Transverse colon (tissue), 4 donors: ENCODE results near the gene BORCS5. TPM values are rescaled to one million over a fixed set of nuclear protein-coding genes. Genes with fewer than 3 reads are reported as not detected.
A peak's percentile ranks its signal among the peaks of the same experiment; 100 is the strongest.

Experiments
- DNase-seq: peaks from one replicate; pipeline ENCODE4 v3.0.0-alpha.2; 2019
- H3K27ac ChIP-seq, 4 donors: fragments of 200-600 bp; sonication (generic); 2 replicates each; pipeline ENCODE4 v1.5.1; 2016 to 2018; ENCODE audit warnings: inconsistent platforms in 4 of 4
- H3K27me3 ChIP-seq: fragments of 200-600 bp; sonication (generic); 2 replicates; pipeline ENCODE4 v1.5.1; 2017; ENCODE audit warnings: inconsistent platforms
- H3K36me3 ChIP-seq, 4 donors: fragments of 200-600 bp; sonication (generic); 2 replicates each; pipeline ENCODE4 v1.5.1; 2017 to 2019; ENCODE audit warnings: inconsistent platforms in 4 of 4
- H3K4me1 ChIP-seq, 4 donors: fragments of 200-600 bp; sonication (generic); 2 replicates each; pipeline ENCODE4 v1.5.1; 2017 to 2020; ENCODE audit warnings: inconsistent platforms in 4 of 4
- H3K4me3 ChIP-seq, 4 donors: fragments of 200-600 bp; sonication (generic); 1 replicate in 1 of 4; 2 replicates in 3 of 4; pipeline versions ENCODE4 v1.5.1 to v1.6.1; 2017 to 2019; ENCODE audit warnings: inconsistent platforms in 4 of 4
- H3K9me3 ChIP-seq, 2 donors: fragments of 200-600 bp; sonication (generic); 2 replicates each; pipeline ENCODE4 v1.5.1; 2017 to 2019; ENCODE audit warnings: inconsistent platforms in 2 of 2
- CTCF ChIP-seq, 5 experiments: fragments of 200-600 bp in 3 of 5; fragments of 450-650 bp in 2 of 5; sonication (generic) in 3 of 5; IDR thresholded peaks; 1 replicate in 2 of 5; 2 replicates in 3 of 5; pipeline ENCODE4 v1.5.1; 2016 to 2017; ENCODE audit warnings: antibody characterized with exemption in 5 of 5, inconsistent platforms in 3 of 5, mild to moderate bottlenecking in 2 of 5, moderate library complexity in 1 of 5
- EP300 ChIP-seq: sonication (generic); formaldehyde crosslinking; IDR thresholded peaks from one replicate; pipeline ENCODE4 v1.6.1; 2017; ENCODE audit warnings: antibody characterized with exemption, low read depth
- POLR2A ChIP-seq: fragments of 450-650 bp; IDR thresholded peaks from one replicate; pipeline ENCODE4 v1.6.1; 2016; ENCODE audit warnings: antibody characterized with exemption, mild to moderate bottlenecking, moderate library complexity
- POLR2AphosphoS5 ChIP-seq, 3 donors: sonication (generic); formaldehyde crosslinking; IDR thresholded peaks; one replicate each; pipeline ENCODE4 v1.6.1; 2016; ENCODE audit warnings: antibody characterized with exemption in 3 of 3
- WGBS, 2 donors: methylation state at CpG; one replicate each; pipeline ENCODE4 v1.1.5; 2018; ENCODE audit warnings: low coverage in 1 of 2; 5-methylcytosine and 5-hydroxymethylcytosine counted together
- in situ Hi-C, 4 donors: fragments of 200-750 bp; cut with MboI; loops; one replicate each; pipeline versions ENCODE4 v1.15.0 to v1.15.1; 2017; ENCODE audit warnings: low sequenced_read_pairs in 3 of 4, low pct_ligation_motif_present in 1 of 4, low pct_unique_long_range_greater_than_20kb in 1 of 4
- intact Hi-C: fragments of 100-400 bp; cut with DNase I; formaldehyde crosslinking; loops from one replicate; pipeline ENCODE4 v1.15.1; 2023; ENCODE audit warnings: low total_unique reads
- total RNA-seq, 4 donors: library from RNA; depleted of rRNA; stranded (reverse); fragments of >200 nt; gene quantifications; one replicate each; pipeline ENCODE4 v1.1.0, GENCODE V29; 2016

BORCS5 gene
- total RNA-seq, 4 donors from 2014 or later, result 8.5 to 52.7 (median 21.3) TPM

DNA sequence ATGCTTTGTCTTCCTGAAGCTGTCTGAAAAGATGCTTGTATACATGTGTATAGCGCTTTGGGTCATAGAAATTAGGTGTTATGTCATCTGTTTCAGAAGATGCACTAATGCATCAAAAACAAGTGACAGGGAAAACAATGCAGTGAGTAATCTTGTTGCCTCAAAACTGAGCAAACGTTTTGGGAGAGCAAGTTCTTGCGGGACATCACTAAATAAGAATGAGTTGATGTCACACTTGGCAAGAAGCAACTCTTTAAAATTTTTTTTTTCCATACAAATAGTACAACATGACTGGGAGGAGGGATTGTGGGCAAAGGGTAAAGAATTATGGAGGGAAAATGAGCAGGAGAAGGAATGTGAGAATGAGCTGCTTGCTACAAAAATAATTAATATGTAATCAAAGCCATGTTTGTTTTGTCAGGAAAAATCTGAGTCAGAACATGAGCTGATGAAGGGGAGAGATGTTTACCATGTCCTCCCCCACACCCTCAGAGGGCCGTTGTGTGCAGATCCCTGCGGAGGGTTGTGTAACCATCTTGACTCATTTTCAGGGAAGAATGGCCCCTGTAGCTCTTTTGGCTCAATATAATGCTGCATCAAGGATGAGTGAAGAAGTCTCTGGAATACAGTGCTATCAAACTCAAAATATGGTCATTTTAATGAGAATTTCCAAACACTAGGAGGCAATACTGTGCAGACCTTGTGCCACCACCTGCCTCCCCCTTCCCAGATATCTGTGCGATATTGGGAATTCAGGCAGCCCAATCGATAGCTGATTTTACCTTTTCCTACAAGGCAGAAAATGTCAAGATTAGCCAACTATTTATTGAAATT, 41.4 kb downstream of the BORCS5 start:
- in situ Hi-C loops, result loop anchor here in 2 of 4 donors (25.0 kb wide), 2 partner anchors 164 to 314 kb away; partner anchors contain the start of genes CDKN1B (in 1 of the 2) and DUSP16 (in 1 of the 2)
- no peak overlapping the region for H3K4me3 ChIP-seq
- no peaks in the 10 kb centered on the region for H3K27me3 ChIP-seq
- H3K27ac ChIP-seq, result peak overlapping the region; percentile 35 to 49 (median 45)
- 64 to 82% methylated on average over 7 of the region's 7 CpGs for WGBS, 2 donors
- H3K4me1 ChIP-seq, result peaks cover 4 to 17% (median 8%) of the 10 kb centered on the region in 4 donors
- H3K9me3 ChIP-seq, result no peaks in the 10 kb centered on the region
- no peaks in the 10 kb centered on the region for H3K36me3 ChIP-seq
- TF ChIP-seq EP300 (no peak), POLR2AphosphoS5 (IDR thresholded peaks at IDR 0.05) (peak in 1 of 3 donors; percentile 18)
- intact Hi-C loops, result no loop called here
- peak; percentile 30 for DNase-seq

- Histone ChIP-seq H3K27ac (peak overlapping the region in 3 of 4 donors; percentile 0 to 43 (median 34)), H3K4me3 (no peak overlapping the region), H3K36me3 (no peaks in the 10 kb centered on the region), H3K9me3 (no peaks in the 10 kb centered on the region), H3K27me3 (no peaks in the 10 kb centered on the region), H3K4me1 (peaks cover 6 to 24% (median 12%) of the 10 kb centered on the region in 4 donors)
- intact Hi-C loops, result no loop called here
- TF ChIP-seq EP300 (no peak), POLR2AphosphoS5 (IDR thresholded peaks at IDR 0.05) (no peak), POLR2A (no peak), CTCF (IDR thresholded peaks at IDR 0.05) (no peak)
- in situ Hi-C loops, result loop anchor here in 2 of 4 donors (25.0 kb wide), 2 partner anchors 163 to 313 kb away; partner anchors contain the start of genes CDKN1B (in 1 of the 2) and DUSP16 (in 1 of the 2)
- WGBS, 2 donors, result 95 to 100% methylated on average over 1 of the region's 1 CpG
- no peak for DNase-seq
Measured at GRCh38 chr12:12399161-12399560, 42.3 kb downstream of the BORCS5 start.

GRCh38 chr12:12399776-12400305, 43.0 kb downstream of the BORCS5 start:
- Histone ChIP-seq H3K36me3 (no peaks in the 10 kb centered on the region), H3K27me3 (no peaks in the 10 kb centered on the region), H3K4me1 (peaks cover 11 to 30% (median 16%) of the 10 kb centered on the region in 4 donors), H3K9me3 (no peaks in the 10 kb centered on the region), H3K4me3 (no peak overlapping the region), H3K27ac (no peak overlapping the region)
- intact Hi-C loops, result no loop called here
- DNase-seq, result no peak
- 84 to 94% methylated on average over 3 to 4 of the region's 4 CpGs for WGBS, 2 donors
- TF ChIP-seq POLR2A (no peak), CTCF (IDR thresholded peaks at IDR 0.05) (no peak), POLR2AphosphoS5 (IDR thresholded peaks at IDR 0.05) (no peak), EP300 (no peak)
- in situ Hi-C loops, result loop anchor here in 2 of 4 donors (25.0 kb wide), 2 partner anchors 162 to 312 kb away; partner anchors contain the start of genes CDKN1B (in 1 of the 2) and DUSP16 (in 1 of the 2)

GRCh38 chr12:12400793-12401192, 43.9 kb downstream of the BORCS5 start:
- TF ChIP-seq CTCF (IDR thresholded peaks at IDR 0.05) (no peak), EP300 (no peak), POLR2A (no peak), POLR2AphosphoS5 (IDR thresholded peaks at IDR 0.05) (no peak)
- Histone ChIP-seq H3K27ac (no peak overlapping the region), H3K36me3 (no peaks in the 10 kb centered on the region), H3K27me3 (no peaks in the 10 kb centered on the region), H3K4me3 (no peak overlapping the region), H3K4me1 (peaks cover 19 to 40% (median 26%) of the 10 kb centered on the region in 4 donors), H3K9me3 (no peaks in the 10 kb centered on the region)
- 96 to 97% methylated on average over 3 of the region's 3 CpGs for WGBS, 2 donors
- in situ Hi-C loops, result no loop called here
- DNase-seq, result no peak
- intact Hi-C loops, result no loop called here
